WI38 (cell line): ENCODE data around the gene OR1L6.

Source experiments
- H3K4me3 ChIP-seq: 2 replicates; pipeline ENCODE4 v1.5.1; 2011; ENCODE audit warnings: low read depth, mild to moderate bottlenecking, control low read depth, low read length
- TF ChIP-seq, protein P1 (sequence below): IDR thresholded peaks from 2 replicates; pipeline ENCODE4 v1.5.1; 2012; ENCODE audit warnings: low read depth, mild to moderate bottlenecking, control low read depth, low read length

OR1L6 gene

DNA sequence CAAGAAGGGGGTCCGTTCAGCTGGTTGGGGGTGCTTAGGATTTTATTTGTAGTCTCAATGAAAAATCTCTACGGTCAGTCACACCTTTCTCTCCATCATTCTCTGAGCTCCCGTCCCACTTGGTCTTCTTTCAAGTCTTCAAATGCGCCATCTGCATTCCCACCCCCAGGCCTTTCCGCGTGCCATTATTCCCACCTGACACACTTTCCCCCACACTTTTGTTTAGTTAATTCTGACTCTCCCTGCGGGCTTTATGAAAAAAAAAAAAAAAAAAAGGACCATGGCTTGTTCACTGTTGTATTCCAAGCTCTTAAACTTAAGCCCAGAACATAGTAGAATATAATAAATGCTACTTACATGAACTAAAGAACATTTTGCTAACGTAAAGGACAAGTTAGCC is 34.9 kb downstream of the OR1L6 start:
- TF ChIP-seq, protein P1, sequence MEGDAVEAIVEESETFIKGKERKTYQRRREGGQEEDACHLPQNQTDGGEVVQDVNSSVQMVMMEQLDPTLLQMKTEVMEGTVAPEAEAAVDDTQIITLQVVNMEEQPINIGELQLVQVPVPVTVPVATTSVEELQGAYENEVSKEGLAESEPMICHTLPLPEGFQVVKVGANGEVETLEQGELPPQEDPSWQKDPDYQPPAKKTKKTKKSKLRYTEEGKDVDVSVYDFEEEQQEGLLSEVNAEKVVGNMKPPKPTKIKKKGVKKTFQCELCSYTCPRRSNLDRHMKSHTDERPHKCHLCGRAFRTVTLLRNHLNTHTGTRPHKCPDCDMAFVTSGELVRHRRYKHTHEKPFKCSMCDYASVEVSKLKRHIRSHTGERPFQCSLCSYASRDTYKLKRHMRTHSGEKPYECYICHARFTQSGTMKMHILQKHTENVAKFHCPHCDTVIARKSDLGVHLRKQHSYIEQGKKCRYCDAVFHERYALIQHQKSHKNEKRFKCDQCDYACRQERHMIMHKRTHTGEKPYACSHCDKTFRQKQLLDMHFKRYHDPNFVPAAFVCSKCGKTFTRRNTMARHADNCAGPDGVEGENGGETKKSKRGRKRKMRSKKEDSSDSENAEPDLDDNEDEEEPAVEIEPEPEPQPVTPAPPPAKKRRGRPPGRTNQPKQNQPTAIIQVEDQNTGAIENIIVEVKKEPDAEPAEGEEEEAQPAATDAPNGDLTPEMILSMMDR, result no peak
- no peak overlapping the region for H3K4me3 ChIP-seq

DNA sequence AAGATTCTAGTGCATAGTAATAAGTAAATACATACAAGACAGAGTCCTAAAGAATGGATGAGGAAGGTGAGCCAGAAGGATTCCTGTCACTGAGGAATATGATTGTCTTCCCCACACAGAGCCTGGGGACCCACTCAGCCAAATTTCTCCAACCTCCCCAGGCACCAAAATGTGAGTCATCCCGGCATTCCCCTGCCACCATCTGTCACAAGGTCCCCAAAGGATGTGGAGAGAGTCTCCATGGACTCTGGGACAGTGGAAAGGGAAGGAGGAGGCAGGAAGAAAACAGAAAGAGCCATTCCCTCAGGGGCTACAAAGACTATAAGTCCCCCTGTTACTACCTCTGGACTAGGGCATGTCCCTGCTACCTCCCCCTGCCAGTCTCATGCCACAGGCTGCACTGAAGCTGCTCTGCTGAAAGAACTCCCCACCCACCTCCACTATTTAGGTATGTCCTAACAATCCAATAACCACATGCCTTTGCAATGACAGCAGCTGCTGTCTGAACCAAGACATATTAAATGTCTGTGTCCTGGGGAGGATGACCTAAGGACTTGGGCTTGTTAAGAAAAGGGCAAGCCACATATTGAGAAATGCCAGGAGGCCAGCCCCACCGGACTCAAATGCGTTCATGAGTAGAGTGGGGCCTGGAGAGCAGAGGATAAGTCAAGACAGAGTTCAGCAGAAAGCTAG is 36.0 kb downstream of the OR1L6 start:
- no peak overlapping the region for H3K4me3 ChIP-seq
- TF ChIP-seq, protein P1, result no peak

DNA sequence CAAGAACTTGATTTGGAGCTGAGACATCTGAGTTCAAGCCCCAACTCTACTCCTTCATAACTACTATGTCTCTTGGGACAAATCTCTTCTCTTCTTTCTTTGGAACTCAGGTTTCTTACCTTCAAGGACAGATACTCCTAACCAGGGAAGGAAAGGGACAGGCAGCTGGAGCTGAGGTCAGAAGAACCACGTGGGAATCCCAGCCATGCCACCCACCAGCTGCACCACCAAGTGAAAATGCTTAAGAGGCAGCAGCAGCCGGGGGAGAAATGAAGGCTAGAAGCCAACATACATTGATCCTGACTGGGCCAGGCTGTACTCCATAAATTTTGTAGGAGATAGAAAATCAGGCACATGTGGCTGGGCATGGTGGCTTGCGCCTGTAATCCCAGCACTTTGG is 37.1 kb downstream of the OR1L6 start:
- TF ChIP-seq, protein P1, result no peak
- no peak overlapping the region for H3K4me3 ChIP-seq

DNA sequence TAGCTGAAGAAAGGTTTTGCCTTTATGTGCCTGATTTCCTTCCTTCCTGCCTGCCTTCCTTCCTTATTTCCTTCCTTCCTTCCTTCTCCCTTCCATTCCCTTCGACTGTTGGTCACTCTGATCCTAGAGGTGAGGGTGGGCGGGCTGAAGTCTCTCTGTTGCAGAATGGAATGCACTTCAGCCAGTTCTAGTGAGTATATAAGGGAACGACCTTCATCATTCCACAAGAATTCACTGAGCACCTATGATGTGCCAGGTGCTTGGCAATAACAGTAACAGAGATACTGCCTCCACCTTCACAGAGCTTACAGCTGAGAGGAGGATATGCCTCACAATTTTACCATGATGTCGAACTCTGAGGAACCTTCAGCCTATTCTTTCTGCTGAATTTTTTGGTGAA is 37.9 kb downstream of the OR1L6 start:
- no peak overlapping the region for H3K4me3 ChIP-seq
- TF ChIP-seq, protein P1, result no peak

DNA sequence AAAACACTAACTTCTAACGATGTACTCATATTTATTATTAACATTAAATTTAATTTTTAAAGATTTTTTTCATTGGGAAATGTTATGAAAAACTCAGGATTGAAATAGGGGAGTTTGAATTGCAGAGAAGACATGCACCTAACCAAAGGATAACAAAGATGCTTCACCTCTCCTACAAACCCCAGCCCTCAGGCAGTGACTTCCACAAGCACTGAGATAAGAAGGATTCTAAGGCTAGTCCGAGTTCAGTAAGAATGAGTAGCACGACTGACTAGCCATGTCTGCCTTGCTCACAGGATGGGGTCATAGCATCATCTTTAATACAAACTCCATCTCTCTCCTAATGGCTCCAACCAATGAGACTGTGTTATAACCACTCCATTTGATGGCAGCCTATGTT is 39.6 kb downstream of the OR1L6 start:
- no peak overlapping the region for H3K4me3 ChIP-seq
- TF ChIP-seq, protein P1, result no peak

DNA sequence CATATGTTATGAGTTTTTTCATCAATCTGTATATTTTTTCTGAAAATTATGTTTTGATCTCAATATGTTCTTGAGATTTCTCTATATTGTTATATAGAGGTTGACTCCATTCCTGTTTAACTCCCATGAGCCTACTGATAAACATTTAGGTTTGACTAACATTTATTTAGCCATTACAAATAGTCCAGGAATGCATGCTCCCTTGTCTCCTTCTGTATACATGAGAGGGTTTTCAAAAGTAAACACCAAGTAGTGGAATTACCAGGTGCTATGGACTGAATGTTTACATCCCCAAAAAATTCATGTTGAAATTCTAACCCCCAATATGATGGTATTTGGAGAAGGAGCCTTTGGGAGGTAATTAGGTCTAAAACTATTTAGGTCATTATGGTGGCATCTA is 43.2 kb downstream of the OR1L6 start:
- TF ChIP-seq, protein P1, result no peak
- H3K4me3 ChIP-seq, result no peak overlapping the region

DNA sequence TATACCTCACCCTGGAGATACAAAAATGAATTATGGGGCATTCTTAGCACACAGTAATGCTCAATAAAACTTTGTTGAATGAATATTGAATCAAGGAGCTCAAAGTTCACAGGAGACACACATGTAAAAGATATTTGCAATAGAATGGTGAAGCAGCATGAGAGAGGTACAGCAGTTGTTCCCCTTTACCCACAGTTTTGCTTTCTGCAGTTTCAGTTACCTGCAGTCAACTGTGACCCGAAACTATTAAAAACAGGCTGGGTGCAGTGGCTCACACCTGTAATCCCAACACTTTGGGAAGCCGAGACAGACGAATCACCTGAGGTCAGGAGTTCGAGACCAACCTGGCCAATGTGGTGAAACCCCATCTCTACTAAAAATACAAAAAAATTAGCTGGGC is 44.2 kb downstream of the OR1L6 start:
- TF ChIP-seq, protein P1, result no peak

More for the DNA sequence above, 44.2 kb downstream of the OR1L6 start:
- no peak overlapping the region for H3K4me3 ChIP-seq
